CD4-positive, alpha-beta T cell treated with Interleukin-12 subunit alpha and Interleukin-12 subunit beta, for 1 hour (primary cell): ENCODE results near the gene CARNS1.

Experiments
- DNase-seq: peaks from one replicate; pipeline ENCODE4 v3.0.0-alpha.2; 2020

The CARNS1 gene

DNA sequence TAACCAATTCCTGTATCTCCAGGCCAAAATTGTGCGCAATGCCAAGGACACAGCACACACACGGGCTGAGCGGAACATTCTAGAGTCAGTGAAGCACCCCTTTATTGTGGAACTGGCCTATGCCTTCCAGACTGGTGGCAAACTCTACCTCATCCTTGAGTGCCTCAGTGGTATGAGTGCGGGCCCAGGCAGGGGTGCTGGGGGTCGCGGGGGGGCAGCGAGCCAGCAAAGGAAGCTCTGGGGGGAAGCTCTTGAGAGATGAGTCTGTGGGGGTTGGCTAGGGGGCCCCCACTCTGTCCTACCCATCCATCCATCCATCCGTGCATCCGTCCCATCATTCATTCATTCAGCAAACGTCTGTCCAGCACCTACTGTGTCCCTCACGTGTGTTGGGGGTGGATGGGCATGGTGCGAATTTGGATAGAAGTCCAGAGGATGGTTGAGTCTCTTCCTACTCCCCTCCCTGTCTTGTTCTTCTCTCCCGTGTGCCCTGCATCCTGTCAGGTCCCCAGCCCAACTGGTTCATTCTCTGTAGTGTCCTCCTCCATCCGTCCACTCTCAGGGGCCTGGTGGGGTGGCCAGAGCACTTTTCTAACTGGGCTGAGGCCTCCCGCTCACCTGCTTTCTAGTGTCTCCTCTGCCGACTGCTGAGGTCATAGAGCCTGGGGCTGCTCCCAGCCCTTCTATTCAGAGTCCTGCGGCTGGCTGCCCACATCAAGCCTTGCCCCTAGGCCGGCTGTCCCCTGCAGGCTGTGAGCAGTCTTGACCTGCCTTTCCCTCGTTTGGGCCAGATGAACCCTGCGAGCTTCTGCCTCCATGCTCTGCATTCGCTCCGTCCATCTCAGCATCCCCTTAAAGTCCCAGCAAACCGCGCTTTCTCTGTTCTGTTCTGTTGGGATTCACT lies 16.1 kb downstream of the CARNS1 start:
- no peak for DNase-seq

DNA sequence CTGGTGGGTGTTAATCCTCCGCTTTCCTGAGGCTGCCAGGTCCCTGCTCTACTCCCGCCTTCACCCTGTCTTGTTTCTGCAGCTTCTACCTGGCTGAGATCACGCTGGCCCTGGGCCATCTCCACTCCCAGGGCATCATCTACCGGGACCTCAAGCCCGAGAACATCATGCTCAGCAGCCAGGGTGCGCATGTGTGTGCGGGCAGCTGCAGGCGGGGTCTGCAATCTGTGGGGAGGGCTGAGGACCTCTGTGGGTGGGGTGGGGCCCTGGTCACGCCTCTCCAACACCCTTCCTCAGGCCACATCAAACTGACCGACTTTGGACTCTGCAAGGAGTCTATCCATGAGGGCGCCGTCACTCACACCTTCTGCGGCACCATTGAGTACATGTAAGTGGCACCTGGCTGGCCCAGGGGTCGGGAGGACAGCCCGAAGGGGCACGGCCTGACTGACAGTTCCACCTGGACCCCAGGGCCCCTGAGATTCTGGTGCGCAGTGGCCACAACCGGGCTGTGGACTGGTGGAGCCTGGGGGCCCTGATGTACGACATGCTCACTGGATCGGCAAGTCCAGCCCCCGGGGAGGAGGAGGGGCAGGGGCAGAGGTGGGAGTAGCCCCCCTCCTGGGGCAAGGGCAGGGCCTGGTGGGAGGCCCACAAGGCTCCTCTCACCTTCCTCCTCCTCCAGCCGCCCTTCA lies 17.3 kb downstream of the CARNS1 start:
- DNase-seq = no peak

DNA sequence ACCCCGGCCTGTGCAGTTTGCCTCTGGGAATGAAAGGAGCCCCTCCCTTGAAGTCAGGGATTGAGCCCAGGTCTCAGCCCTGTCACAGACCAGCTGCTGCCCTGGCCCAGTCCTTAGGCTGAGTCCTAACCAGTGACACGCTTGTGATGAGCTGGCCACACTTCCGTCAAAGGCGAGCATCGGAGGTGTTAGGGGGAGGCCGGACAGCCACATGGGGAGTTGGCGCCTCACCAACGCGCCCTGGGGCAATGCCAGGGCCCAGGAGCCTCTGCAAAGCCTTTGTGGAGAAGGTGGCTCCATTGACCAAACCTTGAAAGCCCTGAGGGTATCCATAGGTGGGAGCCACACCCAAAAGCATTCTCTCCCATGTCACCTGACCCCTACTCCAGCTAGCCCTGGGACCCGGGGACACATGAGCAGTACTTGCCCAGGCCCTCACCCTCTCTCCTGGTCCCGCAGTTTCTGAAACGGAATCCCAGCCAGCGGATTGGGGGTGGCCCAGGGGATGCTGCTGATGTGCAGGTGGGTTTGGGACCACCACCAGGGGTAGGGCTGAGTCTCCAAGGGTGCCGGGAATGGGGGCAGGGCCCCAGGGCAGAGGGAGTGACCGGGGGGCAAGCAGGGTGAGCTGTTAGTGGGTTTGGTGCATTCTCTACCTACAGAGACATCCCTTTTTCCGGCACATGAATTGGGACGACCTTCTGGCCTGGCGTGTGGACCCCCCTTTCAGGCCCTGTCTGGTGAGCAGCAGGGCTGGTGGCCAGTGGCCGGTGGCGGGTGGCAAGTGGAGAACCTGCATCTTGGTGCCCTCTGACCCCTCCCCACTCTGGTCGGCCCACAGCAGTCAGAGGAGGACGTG lies 18.3 kb downstream of the CARNS1 start:
- no peak for DNase-seq

DNA sequence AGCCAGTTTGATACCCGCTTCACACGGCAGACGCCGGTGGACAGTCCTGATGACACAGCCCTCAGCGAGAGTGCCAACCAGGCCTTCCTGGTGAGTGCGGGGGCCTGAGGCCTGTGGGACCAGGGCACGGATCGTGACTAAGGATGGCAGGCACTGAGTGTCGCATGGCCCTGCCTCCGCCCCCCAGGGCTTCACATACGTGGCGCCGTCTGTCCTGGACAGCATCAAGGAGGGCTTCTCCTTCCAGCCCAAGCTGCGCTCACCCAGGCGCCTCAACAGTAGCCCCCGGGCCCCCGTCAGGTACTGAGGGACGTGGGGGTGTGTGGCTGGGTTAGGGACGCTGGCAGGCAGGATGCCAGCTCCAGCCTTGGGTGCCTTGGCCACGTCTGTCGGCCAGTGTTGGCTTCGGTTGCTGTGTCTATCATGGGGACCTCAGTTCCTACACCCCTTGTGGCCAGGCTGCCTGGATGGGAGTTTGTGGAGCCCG lies 19.0 kb downstream of the CARNS1 start:
- DNase-seq = no peak

DNA sequence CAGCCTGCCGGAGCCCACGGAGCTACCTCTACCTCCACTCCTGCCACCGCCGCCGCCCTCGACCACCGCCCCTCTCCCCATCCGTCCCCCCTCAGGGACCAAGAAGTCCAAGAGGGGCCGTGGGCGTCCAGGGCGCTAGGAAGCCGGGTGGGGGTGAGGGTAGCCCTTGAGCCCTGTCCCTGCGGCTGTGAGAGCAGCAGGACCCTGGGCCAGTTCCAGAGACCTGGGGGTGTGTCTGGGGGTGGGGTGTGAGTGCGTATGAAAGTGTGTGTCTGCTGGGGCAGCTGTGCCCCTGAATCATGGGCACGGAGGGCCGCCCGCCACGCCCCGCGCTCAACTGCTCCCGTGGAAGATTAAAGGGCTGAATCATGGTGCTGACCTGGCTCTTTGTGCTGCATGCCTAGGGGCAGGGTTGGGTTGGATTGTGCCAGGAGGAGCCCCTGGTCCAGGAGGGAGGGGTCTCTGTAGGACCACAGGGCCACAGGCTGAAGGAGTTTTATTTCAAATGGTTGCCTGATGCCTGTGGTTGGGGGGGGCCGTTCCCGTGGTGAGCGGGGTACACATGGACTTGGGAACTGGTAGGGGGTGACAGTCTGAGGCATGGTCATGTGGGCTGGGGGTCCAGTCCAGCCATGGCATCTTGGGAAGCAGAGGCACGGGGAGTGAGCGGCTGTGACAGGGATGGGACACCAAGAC lies 19.7 kb downstream of the CARNS1 start:
- DNase-seq = no peak

DNA sequence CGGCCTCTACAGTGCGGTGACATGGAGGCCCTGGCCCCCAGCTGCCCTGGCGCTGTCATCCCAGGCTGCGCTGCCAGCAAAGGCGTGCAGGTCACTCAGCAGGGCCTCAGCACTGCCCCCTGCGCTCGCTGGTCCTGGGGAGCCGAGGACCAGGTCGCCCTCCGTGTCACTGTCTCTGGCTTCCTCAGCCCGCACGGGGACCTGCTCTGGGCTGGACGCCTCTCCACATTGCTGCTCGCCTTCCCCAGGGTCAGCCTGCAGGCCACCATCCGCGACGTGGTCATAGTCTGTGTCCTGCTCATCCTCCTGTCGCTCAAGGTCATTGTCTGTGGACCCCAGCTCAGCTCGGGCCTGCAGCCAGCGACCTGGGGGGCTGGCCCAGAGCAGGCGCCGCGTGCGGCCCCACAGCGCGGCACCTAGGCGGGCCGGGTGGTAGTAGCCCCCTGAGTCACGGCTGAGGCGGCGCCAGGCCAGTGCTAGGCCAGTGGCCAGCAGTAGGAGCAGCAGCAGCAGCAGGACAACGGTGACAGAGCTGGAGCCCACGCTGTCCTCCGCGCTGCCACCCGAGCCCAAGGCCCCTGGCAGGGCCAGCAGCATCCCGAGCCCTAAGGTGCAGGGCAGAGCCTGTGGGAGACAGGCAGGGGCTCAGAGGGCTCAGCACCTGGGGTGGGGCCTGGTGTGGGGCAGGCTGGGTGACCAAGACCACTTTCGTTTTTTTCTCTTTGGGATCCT lies 20.4 kb downstream of the CARNS1 start:
- no peak for DNase-seq

DNA sequence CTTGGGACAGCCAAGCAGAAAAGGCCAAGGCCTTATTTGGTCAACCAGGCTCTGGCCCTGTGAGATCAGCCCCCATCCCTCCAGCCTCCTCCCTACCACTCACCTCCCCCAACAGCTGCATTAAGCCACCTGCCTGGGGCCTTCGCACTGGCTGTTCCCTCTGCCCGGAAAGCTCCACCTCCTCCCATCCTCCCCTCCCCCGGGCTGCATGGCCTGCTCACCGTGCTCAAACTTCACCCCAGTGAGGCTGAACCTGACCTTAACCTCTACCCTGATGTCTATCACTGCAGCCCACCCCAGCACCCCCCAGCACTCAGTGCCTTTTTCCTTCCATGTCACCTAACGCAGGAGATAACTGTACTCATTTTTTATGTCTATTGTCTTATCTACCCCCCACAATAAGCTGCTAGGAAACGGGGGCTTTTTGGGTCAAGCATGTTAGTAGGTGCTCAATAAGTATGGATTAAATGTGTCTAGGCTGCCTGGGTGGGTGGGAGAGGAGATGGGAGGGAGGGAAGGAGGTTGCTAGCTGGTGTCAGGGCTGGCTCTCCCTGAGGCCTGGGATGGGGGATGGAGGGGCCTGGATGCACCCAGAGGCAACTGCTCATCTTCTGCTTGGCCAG lies 21.1 kb downstream of the CARNS1 start:
- DNase-seq = peak; percentile 67

DNA sequence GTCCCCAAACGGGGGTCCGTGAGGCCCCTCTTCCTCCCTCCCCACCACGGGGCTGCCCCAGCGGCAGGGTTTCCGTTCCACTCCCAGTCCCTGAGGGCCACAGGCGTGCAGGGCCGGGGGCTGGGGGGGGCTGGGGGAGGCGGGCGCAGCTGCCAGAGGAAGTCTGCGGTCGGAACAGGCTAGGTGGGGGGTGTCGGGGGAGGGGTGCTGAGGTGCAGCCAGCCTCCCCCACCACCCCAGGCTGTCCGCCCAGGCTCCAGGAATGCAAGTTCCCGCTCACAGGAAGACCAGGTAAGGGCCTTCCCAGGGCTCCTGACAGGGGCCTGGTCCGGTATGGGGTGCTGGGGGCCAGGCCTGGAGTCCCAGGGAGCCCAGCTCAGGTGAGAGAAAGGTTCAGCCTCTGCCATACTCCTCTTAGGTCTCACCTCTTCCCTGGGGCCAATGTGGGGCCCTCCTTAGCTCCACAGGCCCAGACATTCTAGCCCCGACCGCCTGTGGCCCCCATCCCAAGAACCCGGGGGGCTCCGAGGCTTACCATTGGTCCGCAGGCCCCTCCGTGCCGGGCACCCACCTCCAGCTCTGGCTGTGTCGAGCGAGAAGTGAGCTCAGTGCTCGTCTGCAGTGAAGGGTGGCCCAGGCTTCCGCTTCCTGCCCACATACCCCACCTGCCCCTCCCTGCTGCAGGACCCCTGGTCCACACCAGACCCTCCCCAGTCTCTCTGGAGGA lies 21.8 kb downstream of the CARNS1 start, which contains the start of gene PTPRCAP:
Gene PTPRCAP, minus strand, starts transcription at position 601 of the 727 bp plus-strand sequence. Its CDS starts 63 bp downstream, at position 538.
- DNase-seq = peak; percentile 77

DNA sequence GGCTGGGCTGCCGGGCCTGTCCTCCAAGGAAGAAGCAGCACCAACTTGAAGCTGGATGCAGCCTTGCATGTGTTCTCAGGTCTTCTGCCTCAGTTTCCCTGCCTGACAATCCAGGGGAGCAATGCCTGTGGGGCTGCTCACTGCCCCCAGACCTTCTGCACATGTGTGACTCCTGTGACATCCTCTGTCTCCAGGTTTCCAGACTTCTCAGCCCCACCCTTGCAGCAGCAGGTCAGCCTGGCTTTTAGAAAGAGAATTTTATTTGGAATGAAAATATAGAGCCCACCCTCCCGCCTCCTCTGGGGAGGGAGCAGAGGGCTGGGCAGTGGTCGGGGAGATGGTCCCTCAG lies 22.3 kb downstream of the CARNS1 start:
- no peak for DNase-seq

DNA sequence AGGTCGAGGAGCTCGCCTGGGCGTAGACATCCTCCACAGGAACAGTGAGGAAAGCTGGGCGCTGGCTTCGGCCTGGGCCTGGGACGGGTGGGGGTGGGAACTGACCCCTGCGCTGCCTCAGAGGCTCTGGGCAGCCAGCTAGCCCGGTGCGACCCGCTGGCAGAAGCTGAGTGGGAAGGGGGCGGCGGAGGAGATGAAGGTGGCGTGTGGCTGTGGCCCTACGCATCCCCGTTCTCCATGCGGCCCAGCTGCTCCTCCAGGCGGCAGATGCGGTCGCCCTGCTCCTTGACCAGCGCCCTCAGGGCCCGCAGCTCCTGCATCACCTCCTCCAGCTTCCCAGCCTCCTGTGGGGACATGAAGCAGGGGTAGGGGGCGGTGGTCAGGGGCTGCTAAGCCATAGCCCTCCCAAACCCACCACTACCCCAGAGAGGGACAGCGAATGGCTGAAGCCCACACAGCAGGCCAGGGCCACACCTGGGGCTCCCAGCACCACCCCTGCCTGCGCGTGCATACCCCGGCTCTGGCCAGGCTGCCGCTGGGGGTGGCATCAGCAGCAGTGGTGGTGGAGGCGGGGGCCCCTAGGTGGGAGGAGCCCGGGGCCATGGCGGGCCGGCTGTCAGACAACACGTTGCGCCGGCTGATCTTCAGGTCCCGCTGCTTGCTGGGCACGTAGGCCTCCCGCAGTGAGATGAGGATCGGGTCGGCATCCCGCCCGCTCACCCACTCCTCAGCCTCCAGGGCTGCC lies 22.9 kb downstream of the CARNS1 start:
- DNase-seq = peak; percentile 78

DNA sequence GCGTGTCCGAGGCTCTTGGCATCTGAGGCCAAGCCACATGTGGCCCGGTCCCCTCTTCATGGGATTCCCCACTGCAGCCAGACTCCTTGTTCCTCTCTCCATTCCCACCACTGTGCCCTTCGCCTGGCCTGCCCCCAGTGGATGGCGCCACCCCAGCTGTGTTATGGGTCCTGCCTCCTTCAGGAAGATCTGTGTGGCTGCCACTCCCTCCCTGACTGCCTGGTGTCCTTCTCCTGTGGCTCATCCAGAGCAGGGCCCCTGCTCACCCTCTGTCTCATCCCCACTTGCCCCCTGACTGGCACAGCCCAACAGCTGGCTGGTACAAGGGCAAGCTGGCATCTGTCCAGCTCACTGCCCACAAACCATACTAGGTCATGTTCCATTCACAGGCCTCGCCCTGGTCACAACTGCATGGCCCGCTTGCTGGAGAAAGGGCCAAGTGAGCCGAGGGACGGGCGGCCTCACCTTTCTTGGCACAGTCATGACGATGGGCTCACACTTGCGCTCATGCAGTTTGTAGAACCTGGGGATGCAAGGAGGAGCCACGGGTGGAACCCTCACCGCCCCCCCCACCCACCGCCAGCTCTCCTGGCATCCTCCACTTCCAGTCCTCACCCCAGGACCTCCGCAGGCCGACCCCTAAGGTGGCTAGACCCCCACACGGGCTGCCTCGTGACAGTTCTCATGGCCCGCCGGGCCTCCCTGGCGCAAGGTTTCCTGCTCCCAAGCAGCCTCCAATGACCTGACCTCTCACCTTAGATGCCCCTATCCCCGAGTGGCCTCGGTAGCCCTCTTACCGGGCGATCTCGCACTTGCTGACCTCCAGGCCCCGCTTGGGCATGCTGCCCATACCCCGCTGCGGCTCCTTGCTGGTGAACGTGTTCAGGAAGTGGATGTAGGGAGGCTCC lies 24.1 kb downstream of the CARNS1 start:
- DNase-seq = no peak

DNA sequence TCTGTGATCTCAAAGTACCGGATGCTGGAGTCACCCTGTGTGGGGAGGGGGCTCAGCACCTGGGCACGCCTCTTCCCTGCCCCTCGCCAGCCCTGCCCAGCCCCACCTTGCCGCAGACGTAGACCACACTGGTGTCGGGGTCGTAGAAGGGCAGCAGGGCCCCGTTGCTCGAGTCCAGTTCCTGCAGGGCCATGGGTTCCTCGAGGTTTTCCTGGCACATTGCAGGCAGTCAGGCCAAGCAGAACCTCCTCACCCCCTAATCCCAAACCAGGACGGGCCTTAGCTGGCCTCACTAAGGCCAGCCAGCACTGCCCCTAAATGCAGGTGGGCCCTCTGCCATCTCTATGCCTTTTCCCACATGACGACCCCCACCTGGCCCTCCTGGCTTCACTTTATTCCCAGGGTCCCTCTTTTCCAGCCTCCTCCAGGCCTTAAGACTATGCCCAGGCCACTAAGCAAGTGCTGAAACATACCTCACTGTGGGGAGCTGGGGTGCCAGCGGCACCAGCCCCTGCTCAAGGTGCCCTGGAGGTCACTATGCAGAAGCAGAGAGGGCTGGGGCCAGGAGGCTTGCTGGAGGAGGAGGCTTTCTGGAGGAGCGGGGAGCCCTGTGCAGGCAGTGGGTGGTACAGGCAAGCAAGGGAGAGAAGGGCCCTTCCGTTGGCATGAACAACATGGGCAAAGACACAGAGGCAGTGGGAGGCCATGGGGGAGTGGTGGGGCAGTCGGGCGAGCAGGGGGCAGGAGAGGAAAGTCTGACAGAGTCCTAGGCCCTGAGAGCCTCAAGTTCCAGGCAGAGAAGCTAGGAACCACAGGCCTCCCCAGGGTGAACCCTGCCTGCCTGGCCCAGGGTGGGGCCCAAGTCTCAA lies 25.0 kb downstream of the CARNS1 start:
- DNase-seq = no peak

DNA sequence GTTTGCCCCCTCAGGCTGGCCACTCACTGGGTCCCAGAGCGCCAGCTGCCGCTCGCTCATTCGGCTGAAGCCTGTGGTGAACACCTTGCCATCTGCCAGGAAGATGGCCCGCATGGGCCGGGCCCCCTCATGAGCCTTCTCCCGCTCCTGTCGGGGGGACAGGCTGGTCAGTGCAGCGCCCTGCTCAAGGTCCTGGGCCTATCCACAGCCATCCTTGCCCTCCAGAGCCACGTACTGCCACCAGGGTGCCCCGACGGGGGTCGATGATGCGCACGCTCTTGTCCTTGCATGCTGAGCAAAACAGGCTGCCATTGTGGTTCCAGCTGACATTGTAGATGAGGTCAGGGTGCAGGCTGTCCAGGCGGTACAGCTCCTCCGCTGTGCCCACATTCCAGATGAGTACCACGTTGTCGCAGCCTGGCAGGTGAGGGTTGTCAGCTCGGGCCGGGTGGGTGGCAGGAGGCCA lies 25.7 kb downstream of the CARNS1 start:
- no peak for DNase-seq

DNA sequence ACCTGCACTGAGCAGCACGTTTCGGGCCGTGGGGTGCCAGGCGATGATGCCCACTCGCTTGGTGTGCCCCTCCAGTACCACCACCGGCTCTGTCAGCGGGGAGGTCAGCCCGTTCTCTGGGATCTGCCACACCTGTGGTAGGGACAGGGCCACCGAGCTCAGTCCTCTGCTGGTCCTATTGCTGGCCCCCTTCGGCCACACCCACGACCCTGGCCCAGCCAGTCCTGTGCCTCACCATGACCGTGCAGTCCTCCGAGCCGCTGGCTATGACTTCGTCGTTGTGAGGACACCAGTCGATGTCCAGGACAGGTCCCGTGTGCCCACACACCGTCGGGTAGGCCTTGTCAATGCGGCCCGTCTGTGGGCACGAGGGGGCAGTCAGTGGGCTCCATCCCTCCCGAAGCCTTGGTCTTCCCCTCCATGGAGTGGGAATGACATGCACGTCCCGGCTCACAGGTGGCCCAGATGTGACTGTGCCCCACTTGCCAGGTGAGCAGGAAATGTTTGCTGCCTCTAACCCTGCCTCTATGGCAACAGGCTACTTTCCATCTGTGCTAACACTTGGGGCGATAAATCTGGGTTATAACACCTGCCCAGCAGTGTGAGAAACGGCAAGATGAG lies 26.4 kb downstream of the CARNS1 start:
- DNase-seq = peak; percentile 52

DNA sequence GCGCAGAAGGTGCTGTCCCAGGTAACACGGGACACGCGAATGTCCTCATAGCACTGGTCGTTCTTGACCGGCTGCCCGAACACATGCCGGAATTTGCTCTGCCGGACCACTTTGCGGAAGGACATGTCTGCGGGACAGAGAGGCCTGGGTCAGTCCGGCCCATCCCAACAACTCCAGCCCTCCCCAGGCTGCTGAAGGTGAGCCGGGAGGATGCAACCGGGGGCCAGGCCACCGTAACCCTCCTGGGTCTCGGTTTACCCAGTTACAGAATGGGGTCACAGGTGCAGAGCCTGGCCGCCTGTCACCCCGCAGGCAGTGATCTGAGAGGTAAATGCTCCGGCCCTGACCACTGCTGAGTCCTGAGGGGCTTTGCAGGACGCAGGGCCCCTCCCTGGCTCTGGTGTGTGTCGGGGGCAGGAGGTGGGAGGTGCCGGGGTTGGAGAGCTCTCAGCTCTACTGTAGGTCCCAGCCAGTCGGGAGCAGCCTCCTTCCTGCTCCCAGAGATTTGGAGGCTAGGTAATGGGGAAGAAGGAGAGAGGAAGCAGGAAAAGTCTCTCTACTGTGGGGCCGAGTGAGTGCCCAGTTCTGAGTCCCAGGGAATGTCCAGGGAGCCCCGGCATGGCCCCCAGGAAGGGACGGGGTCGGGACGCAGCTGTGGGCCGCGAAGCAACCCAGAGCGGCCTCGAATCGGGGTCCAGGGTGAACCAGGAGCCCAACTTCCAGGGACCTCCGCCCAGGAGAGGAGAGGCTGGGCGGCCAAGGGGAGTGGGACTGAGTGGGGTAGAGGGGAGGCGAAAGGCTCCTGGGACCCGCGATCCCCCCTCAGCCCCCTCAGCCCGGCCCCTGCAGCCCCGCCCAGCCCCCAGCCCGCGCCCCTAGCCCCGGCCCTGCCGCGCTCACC lies 27.3 kb downstream of the CARNS1 start:
- no peak for DNase-seq

DNA sequence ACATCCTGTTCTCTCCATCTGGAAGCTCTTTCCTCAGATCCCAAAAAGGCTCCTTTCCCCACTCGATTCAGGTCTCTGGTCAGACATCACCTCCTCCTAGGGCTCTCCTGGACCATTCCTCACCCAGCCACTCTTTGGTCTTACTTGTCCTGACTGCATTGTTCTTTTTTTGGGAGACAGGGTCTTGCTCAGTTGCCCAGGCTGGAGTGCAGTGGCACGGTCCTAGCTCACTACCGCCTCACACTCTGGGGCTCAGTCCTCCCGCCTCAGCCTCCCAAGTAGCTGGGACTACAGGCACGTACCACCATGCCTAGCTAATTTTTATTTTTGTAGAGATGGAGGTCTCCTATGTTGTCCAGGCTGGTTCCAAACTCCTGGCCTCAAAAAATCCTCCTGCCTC lies 30.0 kb downstream of the CARNS1 start:
- no peak for DNase-seq
